Neural cell (in vitro differentiated cells): ENCODE measurements around the gene LRRTM2.

Experiments used
- CTCF ChIP-seq: fragments of 450-650 bp; IDR thresholded peaks from 2 replicates; pipeline ENCODE4 v1.5.1; 2014; ENCODE audit warnings: antibody characterized with exemption, mild to moderate bottlenecking, moderate library complexity; ENCODE audit not compliant: poor library complexity, severe bottlenecking
- EP300 ChIP-seq: fragments of 450-650 bp; conservative IDR thresholded peaks from 2 replicates; pipeline ENCODE4 v1.6.1; 2014; ENCODE audit warnings: antibody characterized with exemption, mild to moderate bottlenecking, moderate library complexity; ENCODE audit not compliant: poor library complexity, severe bottlenecking
- POLR2AphosphoS5 ChIP-seq: IDR thresholded peaks from 2 replicates; pipeline ENCODE4 v1.6.1; 2012
- TAF1 ChIP-seq: IDR thresholded peaks from 2 replicates; pipeline ENCODE4 v1.6.1; 2012; ENCODE audit warnings: low read depth

DNA sequence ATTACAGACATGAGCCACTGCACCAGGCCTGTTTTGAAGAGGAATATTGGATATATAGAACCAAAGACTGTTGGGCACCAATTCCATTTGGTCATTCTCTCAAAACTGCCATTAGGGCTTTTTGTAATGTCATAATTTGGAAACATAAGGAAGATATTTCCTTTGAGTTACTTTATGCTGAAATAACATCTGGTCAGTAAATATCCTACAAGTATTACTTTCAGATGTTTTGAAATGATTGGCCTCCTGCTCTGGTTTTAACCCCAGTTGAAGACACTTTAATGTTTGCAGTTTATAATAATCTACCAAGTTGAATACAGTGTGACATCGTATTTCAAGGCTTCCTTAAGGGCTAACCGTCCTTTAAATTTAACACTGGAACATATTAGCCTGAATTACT lies 33.6 kb downstream of the LRRTM2 start:
- no peak for TF ChIP-seq TAF1
- no peak for TF ChIP-seq CTCF
- TF ChIP-seq EP300 = no peak
- no peak for TF ChIP-seq POLR2AphosphoS5
